ENCODE results near the gene TRERF1. TPM values are rescaled to one million over a fixed set of nuclear protein-coding genes. Genes with fewer than 3 reads are reported as not detected.
A peak's percentile ranks its signal among the peaks of the same experiment; 100 is the strongest.

TRERF1 gene
- total RNA-seq, 1 donor from 2014 or later = 3.8 TPM

DNA sequence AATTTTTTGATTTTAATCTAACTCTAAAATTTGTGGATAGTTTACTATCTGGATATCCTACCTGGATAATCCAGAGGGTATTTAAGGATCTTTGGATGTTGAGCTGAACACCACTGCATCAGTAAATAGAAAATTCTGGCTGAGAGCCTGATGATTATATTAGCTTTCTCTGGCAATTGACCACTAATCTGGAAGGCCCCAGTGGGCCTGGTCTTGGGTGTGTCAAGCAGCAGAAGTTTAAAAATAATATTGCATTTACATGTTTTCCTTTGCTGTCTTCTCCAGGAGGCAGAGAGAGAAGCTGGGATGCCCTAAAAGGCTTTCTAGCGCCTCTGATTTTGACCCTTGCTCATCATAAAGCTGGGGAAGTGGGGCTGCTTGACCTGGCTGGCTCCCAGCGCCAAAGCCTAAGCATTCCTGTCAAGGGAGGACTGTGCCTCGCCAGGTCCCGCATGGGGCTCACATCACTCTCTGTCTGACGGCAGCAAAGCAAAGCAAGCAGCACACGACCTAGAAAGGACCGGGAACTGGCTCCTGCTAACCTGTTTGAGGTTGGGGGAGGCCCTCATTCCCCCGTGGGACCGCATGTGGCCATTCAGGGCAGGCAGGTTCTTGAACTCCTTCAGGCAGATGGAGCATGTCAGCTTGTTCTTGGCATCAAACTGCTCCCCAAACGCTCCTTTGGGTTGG lies 187.4 kb downstream of the TRERF1 start:
- H3K4me1 ChIP-seq = no peaks in the 10 kb centered on the region
- no peak overlapping the region for H3K4me3 ChIP-seq
- no peaks in the 10 kb centered on the region for H3K9me3 ChIP-seq
- ATAC-seq = no peak
- DNase-seq = no peak
- no peaks in the 10 kb centered on the region for H3K27me3 ChIP-seq
- H3K36me3 ChIP-seq = no peaks in the 10 kb centered on the region
- intact Hi-C loops (cut with DNase I) = no loop called here
- H3K27ac ChIP-seq = no peak overlapping the region
- TF ChIP-seq, protein P1, sequence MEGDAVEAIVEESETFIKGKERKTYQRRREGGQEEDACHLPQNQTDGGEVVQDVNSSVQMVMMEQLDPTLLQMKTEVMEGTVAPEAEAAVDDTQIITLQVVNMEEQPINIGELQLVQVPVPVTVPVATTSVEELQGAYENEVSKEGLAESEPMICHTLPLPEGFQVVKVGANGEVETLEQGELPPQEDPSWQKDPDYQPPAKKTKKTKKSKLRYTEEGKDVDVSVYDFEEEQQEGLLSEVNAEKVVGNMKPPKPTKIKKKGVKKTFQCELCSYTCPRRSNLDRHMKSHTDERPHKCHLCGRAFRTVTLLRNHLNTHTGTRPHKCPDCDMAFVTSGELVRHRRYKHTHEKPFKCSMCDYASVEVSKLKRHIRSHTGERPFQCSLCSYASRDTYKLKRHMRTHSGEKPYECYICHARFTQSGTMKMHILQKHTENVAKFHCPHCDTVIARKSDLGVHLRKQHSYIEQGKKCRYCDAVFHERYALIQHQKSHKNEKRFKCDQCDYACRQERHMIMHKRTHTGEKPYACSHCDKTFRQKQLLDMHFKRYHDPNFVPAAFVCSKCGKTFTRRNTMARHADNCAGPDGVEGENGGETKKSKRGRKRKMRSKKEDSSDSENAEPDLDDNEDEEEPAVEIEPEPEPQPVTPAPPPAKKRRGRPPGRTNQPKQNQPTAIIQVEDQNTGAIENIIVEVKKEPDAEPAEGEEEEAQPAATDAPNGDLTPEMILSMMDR (IDR thresholded peaks at IDR 0.05) = no peak

DNA sequence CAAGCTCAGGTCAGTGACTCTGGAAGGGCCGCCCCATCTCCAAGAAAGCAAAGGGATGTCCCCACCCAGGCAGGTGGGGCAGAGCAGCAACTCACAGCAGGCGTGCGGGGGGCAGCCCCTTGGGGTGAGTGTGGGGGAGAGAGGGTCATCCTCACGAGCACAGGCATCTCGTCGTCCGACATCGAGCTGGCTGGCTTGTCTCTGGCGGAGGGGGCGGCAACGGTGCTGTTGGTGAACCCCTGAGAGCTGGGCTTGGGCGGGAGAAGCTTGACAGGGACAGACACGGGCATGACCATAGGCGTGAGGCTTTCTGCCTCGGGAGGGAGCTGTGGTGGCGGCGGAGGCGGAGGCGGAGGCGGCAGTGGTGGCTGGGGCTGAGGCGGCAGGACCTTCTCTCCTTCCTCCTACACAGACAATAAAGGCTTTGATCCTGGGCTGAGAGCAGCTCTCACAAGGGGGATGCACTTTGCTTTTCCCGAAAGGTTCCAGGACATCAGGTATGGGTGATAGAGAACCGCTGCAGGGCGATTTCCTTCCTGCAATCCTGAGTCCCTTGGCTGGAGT lies 188.5 kb downstream of the TRERF1 start:
- TF ChIP-seq, protein P1 (IDR thresholded peaks at IDR 0.05) = no peak
- Histone ChIP-seq H3K4me1 (no peaks in the 10 kb centered on the region), H3K4me3 (no peak overlapping the region), H3K27ac (no peak overlapping the region), H3K27me3 (no peaks in the 10 kb centered on the region), H3K36me3 (no peaks in the 10 kb centered on the region), H3K9me3 (no peaks in the 10 kb centered on the region)
- intact Hi-C loops (cut with DNase I) = no loop called here
- ATAC-seq (no peak), DNase-seq (no peak)

DNA sequence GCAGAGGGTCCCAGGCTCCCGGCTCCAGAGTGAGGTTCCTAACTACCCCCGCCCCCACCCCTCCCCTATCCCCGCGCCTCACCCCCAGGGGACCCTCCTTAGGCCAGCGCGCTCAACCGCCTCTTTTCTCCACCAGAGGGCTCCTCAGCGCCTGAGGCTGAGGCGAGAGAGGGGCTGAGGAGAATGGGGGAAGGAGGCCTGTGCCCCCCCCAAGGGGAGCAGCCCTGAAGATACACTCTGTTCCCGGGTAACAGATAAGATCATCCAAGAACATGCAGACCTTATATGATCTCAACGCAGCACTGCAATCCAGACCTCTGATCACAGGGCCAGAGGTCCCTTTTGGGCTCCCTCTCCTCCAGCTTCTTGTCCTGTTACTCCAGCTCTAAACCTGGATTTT lies 190.8 kb downstream of the TRERF1 start:
- TF ChIP-seq, protein P1 (IDR thresholded peaks at IDR 0.05) = peak; percentile 57
- no peak overlapping the region for H3K4me3 ChIP-seq
- ATAC-seq = peak; percentile 66
- H3K36me3 ChIP-seq = no peaks in the 10 kb centered on the region
- H3K27ac ChIP-seq = no peak overlapping the region
- H3K9me3 ChIP-seq = no peaks in the 10 kb centered on the region
- no peak for DNase-seq
- no peaks in the 10 kb centered on the region for H3K4me1 ChIP-seq
- intact Hi-C loops (cut with DNase I) = no loop called here
- no peaks in the 10 kb centered on the region for H3K27me3 ChIP-seq

GRCh38 chr6:42260396-42260888 lies 191.3 kb downstream of the TRERF1 start:
- H3K36me3 ChIP-seq = peaks cover under 1% of the 10 kb centered on the region
- H3K27ac ChIP-seq = peak overlapping the region; percentile 40
- ATAC-seq = peak; percentile 22
- H3K27me3 ChIP-seq = no peaks in the 10 kb centered on the region
- H3K9me3 ChIP-seq = no peaks in the 10 kb centered on the region
- no peak overlapping the region for H3K4me3 ChIP-seq
- H3K4me1 ChIP-seq = no peaks in the 10 kb centered on the region
- intact Hi-C loops (cut with DNase I) = no loop called here
- DNase-seq = no peak
- TF ChIP-seq, protein P1 (IDR thresholded peaks at IDR 0.05) = no peak

DNA sequence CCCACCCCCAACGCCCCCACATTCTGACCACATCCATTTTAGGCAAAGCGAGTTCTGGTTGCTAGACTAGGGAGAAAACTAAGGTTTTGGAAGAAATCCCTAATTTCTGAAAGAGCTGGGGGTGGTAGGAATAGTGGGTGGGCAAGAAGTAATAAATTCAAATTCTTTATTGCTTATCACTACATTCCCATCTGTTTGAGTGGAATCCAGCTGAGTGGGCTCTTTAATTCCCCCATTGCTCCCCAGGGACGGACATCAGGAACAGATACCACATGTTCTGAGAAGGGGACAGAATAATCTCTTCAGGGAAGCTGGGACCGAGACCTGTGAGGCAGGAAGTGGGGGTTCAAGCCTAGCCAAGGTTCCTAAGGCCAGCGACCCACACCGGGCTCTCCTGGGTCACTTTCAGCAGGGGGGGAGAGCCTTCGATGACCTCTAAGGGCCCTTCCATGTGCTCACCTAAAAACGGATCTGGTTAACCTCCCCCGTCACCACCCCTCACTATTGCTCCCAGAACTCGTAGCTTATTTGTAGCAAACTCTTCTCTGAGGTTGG lies 191.8 kb downstream of the TRERF1 start:
- Histone ChIP-seq H3K4me3 (no peak overlapping the region), H3K4me1 (no peaks in the 10 kb centered on the region), H3K36me3 (peaks cover 6% of the 10 kb centered on the region), H3K27me3 (no peaks in the 10 kb centered on the region), H3K27ac (no peak overlapping the region), H3K9me3 (no peaks in the 10 kb centered on the region)
- TF ChIP-seq, protein P1 (IDR thresholded peaks at IDR 0.05) = no peak
- intact Hi-C loops (cut with DNase I) = no loop called here
- ATAC-seq = no peak
- no peak for DNase-seq

Measured in upper lobe of right lung (tissue), 1 donor.